GM12891 (cell line): ENCODE measurements around the gene GPC5.
"Not testable (repeated sequence)": the region's sequence is repeated elsewhere in the genome, so short reads cannot be mapped to it uniquely, and the experiment has no call there.

ENCODE experiments used
- POLR2AphosphoS5 ChIP-seq: IDR thresholded peaks from 2 replicates; pipeline ENCODE4 v1.6.1; 2011; ENCODE audit warnings: low read depth, low read length, control low read depth
- TAF1 ChIP-seq: IDR thresholded peaks from 2 replicates; pipeline ENCODE4 v1.6.1; 2011; ENCODE audit warnings: low read depth, low read length, control low read depth

GRCh38 chr13:91898986-91899385, 500.6 kb downstream of the GPC5 start:
- TF ChIP-seq POLR2AphosphoS5, TAF1: not testable (repeated sequence)
